Retina (tissue), 1 donor: ENCODE measurements around the gene GNA14.
"Not testable (repeated sequence)": the region's sequence is repeated elsewhere in the genome, so short reads cannot be mapped to it uniquely, and the experiment has no call there.

Source experiments
- DNase-seq: peaks from one replicate; pipeline ENCODE4 v3.0.0-alpha.2; 2016

The GNA14 gene

GRCh38 chr9:77587042-77587441, 61.1 kb downstream of the GNA14 start:
- DNase-seq, result no peak

- DNase-seq, result no peak
Observed at GRCh38 chr9:77586591-77586990, 61.5 kb downstream of the GNA14 start.

- no peak for DNase-seq
Observed at GRCh38 chr9:77585335-77585786, 62.8 kb downstream of the GNA14 start.

- DNase-seq, result not testable (repeated sequence)
Observed at GRCh38 chr9:77584927-77585326, 63.2 kb downstream of the GNA14 start.

GRCh38 chr9:77582961-77583576, 65.1 kb downstream of the GNA14 start:
- DNase-seq, result no peak

GRCh38 chr9:77582525-77582924, 65.6 kb downstream of the GNA14 start:
- DNase-seq, result no peak

GRCh38 chr9:77575785-77576184, 72.3 kb downstream of the GNA14 start:
- peak; percentile 20 for DNase-seq

- no peak for DNase-seq
Observed at GRCh38 chr9:77569335-77569734, 78.8 kb downstream of the GNA14 start.

- no peak for DNase-seq
Observed at GRCh38 chr9:77563174-77563573, 84.9 kb downstream of the GNA14 start.

GRCh38 chr9:77562019-77562748, 85.9 kb downstream of the GNA14 start:
- no peak for DNase-seq

GRCh38 chr9:77561331-77562018, 86.6 kb downstream of the GNA14 start:
- DNase-seq, result no peak

GRCh38 chr9:77556396-77556795, 91.7 kb downstream of the GNA14 start:
- no peak for DNase-seq

GRCh38 chr9:77554586-77555105, 93.5 kb downstream of the GNA14 start:
- no peak for DNase-seq

- no peak for DNase-seq
Observed at GRCh38 chr9:77547106-77547730, 100.9 kb downstream of the GNA14 start.

- DNase-seq, result no peak
Observed at GRCh38 chr9:77546376-77546950, 101.7 kb downstream of the GNA14 start.

- DNase-seq, result no peak
Observed at GRCh38 chr9:77544546-77544945, 103.6 kb downstream of the GNA14 start.

- DNase-seq, result no peak
Observed at GRCh38 chr9:77543131-77543822, 104.8 kb downstream of the GNA14 start.

GRCh38 chr9:77541600-77541999, 106.5 kb downstream of the GNA14 start:
- DNase-seq, result no peak

GRCh38 chr9:77541055-77541454, 107.1 kb downstream of the GNA14 start:
- no peak for DNase-seq

- peak; percentile 77 for DNase-seq
Observed at GRCh38 chr9:77534376-77535057, 113.6 kb downstream of the GNA14 start.

- DNase-seq, result peak; percentile 22
Observed at GRCh38 chr9:77533671-77534070, 114.5 kb downstream of the GNA14 start.

- DNase-seq, result no peak
Observed at GRCh38 chr9:77532607-77533006, 115.5 kb downstream of the GNA14 start.
